ENCODE results near the gene NEURL1.

Gene NEURL1, protein sequence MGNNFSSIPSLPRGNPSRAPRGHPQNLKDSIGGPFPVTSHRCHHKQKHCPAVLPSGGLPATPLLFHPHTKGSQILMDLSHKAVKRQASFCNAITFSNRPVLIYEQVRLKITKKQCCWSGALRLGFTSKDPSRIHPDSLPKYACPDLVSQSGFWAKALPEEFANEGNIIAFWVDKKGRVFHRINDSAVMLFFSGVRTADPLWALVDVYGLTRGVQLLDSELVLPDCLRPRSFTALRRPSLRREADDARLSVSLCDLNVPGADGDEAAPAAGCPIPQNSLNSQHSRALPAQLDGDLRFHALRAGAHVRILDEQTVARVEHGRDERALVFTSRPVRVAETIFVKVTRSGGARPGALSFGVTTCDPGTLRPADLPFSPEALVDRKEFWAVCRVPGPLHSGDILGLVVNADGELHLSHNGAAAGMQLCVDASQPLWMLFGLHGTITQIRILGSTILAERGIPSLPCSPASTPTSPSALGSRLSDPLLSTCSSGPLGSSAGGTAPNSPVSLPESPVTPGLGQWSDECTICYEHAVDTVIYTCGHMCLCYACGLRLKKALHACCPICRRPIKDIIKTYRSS

DNA sequence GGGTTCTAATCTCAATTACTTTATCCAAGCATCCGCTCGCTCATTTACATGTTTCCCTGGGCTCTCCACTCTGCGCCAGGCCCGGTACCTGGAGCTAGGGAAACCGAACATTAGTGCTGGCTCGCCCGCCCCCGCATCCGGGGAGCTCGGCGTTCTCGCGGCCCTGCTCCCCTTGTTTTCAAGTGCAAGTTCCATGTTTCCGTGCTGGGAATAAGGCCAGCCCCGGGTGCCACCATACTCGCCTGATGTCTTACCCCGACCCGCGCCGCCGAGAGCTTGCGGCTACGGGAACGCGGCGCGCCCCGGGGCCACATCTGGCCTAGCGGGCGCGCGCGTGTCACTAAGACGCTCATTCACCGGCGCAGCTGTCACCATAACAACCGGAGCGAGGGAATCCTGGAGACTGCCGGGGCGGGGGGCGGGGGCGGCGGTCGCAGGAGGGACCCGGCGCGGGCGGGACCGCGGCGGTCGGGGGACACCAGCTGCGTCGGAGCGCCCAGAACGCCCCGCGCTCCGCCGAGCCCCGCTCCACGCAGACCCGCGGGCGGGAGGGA is at the start of gene NEURL1:
TSS of gene NEURL1 (plus strand) at position 344 of the 554 bp plus-strand sequence. CDS start 683 bp downstream, outside the sequence.
- DNase-seq (ENCODE audit: low read depth in 2 of 2), result no peak

DNA sequence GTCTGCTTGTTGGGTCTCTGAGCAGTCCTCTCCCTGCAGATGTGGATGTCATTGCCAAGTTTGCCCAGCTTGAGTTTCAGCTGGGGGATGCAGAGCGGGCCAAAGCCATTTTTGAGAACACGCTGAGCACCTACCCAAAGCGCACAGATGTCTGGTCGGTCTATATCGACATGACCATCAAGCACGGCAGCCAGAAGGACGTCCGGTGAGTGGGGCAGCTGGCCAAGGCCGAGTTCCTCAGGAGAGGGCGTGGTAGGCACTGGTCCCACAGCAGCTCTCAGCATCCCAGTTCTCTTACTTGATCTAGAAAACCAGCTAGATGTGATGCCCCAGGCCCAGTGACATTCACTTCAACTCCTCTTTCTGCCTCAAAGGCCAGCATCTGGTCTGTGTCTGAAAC is 49.0 kb upstream of the NEURL1 start:
- DNase-seq (ENCODE audit: low read depth in 2 of 2), result no peak

DNA sequence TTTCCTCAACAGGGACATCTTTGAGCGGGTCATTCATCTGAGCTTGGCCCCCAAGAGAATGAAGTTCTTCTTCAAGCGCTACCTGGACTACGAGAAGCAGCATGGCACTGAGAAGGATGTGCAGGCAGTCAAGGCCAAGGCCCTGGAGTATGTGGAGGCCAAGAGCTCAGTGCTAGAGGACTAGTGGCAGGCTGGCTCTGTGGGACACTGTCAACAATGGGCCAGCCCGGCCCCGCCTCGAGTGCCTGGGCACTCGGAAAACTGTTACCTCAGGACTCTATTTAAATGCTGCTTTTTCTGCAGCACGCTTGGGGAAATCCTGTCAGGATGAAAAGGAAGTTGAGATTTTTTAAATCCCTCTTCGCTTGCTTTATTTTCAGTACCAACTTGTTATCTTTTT is 48.1 kb upstream of the NEURL1 start:
- no peak for DNase-seq (ENCODE audit: low read depth in 2 of 2)

DNA sequence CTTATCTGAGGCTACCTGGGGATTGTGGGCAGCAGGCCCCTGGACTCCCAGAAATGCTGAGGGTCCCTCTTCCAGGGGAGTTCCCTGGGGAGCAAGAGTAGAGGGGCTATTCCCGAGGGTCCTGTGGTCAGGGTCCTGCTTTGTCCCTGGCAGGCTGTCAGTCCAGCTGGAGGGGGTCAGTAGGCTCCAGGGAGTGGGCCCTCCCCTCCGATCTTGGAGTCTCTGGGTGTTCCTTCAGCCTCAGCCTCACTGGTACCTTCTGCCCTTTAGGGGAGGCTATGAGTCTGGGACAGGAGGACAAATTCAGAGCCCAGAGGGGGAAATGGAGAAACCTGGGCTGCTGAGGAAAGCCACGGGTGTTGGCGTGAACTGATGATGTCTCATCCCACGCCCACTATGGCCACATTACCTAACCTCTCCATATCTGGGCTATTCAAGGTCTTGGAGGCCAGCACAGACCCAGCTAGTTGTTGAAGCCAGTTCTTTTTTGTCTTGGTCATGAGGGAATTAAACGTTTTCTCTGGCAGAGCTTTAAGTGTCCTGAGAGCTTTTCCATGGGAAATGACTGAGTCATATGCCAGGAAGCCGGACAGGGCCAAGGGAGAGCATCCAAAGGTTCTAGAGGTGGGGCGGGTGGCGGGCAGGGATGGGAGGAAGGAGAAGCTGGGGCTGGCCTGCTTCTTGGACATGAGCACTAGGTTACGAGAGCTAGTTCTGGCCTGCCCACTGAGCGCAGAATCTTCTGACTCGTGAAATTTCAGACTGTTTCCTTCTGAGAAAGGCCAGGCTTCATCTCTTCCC is 47.5 kb upstream of the NEURL1 start:
- DNase-seq (ENCODE audit: low read depth in 2 of 2), result no peak

DNA sequence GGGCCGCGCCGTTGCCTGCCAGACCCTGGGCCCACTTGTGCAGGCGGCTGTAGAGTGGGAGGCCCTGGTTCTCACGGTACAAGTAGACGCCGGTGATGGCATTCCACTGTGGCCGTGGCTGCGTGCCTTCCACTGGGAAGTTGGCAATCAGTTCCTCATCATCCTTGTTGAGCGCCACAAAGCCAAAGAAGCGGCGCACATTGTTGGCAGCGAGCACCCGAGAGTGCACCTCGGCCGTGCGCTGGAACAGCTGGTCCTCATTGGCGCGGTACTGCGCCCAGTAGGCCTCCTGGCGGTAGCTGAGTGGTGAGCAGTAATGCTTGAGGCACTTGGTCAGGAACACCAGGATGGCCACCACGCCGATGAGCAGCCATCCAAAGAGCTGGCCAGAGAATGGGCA is 46.3 kb upstream of the NEURL1 start:
- no peak for DNase-seq (ENCODE audit: low read depth in 2 of 2)

DNA sequence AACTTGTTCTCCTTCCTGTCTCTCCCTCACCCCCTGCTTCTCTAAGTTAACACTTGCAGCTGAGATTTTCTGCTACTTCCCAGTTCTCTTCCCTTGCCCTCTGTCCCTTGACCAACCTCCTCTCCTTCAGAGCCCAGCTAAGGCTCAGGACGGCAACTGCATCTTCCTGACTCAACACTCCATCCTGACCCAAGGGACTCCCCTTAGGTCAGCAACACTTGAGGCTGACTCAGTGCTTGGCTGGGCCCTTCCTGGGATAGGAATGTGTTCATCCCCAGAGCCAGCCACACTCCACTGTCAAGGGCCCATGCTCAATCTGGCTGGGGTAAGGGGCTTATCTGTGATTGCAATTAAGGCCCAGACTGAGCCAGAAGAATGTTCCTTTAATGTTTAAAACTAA is 44.8 kb upstream of the NEURL1 start:
- no peak for DNase-seq (ENCODE audit: low read depth in 2 of 2)

DNA sequence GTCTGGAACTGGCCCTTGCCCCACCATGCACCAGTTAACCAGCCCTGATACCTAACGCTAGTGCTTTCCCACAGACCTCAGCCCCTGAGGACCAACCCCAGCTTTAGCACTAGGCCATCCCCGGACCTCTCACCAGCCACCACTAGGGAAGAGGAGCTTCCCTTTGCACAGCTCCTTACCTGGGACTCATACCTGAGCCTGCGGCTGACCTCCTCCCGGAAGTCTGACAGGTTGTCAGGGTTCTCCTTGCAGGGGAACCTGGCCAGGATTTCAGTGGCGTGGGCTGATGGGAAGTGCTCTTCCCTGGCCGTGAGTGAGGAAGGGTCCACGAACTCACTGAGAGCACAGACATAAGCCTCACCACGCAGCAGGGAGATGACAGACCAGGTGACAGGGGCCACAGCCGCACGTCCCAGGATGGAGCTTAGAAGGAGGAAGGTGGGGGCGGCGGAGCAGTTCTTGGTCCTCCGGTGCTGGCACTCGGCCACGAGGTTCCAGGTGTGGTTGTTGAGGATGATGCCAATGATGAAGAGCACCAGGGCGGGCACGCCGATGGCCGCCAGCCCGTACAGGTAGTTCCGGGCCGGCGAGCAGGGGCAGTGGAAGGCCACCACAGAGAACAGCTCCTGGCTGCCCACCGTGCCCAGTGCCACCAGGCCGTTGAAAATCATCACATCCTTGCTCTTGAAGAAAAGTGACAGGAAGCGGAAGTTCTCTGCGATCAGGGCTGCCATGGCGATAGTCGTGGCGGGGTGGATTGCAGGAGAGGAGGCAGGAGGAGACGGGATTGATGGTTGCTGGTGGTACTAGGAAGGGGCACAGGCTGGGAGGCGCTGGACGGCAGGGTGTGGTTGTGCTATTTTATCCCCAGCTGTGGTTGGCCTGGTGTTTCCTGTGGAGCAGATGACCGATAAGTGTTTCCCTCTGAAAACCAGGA is 44.0 kb upstream of the NEURL1 start:
- DNase-seq (ENCODE audit: low read depth in 2 of 2), result no peak

DNA sequence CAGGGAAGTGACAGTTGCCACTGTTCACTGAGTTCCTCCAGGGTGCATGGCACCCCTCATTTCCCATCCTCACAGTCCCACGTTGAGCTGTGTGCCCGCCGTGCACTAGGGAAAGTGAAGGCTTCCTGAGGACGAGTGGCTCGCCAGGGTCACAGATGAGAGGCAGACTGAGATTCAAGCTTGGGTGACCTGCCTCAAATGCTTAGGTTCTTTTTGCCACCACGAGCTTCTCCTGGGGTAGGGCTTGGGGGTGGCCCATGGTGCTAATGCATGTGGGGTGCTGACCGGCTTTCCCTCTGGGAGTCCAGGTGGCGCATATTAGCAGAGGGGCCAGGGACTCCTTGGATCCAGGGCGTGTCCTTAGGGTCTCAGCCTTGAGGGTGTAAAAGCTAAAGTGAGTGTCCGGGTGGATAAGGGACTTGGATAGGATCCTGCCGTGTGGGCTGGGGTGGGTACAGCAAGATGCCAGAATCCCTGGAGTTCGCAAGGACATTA is 43.3 kb upstream of the NEURL1 start:
- DNase-seq (ENCODE audit: low read depth in 2 of 2), result no peak

DNA sequence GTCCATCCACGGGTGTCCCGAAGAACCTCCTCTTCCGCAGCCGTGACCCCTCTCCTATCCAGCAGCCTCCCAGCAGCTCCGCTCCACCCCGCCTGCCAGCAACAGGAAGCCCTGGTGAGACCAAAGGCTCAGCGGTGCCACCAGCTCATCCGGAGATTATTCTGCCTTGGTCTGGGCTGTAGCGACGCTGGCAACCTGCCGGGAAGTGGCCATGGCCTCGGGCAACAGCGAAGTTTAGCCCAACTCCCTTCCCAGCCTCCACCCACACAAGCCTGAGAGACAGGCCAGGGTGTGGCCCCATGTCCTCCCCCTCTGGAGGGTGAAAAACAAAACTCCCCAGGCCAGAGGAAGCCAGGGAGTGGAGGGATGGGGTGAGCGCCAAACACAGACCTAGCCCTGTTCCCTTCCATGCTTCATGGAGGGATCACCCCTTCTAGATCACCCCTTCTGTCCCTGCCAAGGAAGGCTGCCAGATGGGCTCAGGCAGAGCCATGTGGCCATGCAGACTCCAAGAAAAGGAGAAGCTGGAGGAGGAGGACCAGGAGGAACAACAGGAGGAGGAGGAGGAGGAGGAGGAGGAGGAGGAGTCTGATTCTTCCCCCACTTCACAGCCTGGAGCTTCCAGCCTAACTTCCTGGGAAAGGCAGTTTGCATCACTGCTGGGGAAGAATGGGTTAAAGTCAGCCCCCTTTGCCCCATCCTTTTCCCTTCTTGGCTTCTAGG is 42.3 kb upstream of the NEURL1 start:
- peak in 1 of 2 experiments; percentile 22 for DNase-seq (ENCODE audit: low read depth in 2 of 2)

DNA sequence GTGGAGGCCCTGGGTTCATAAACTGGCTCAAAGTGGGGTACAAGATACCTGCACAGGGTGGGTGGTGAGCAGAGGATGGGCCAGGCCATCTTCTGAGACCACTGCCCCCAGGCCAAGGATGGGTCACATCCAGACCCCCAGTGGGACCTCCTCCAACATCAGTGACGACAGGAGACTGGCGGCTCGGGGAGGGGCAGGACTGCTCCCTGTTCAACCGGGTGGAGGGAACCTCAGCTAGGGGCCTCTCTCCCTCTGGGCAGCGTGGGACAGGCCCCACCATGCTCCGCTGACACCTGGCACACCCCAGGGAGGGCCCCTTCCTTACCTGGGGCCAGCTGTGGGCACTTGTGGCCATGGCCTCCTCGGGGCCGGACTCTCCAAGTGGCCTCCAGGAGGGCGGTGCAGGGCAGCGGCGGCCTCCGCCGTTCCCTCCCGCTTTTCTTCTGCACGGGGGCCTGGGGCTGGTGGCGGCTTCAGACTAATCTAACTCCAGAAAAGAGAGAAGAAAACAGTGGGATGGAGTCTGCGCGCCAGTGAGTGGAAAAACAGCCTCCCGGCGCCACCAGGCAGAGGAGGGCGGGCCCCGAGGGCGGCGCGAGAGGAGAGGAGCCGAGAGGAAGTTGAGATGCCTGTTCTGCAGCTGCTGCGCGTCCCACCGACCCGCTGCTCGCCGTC is 41.5 kb upstream of the NEURL1 start, which contains the start of gene CALHM2:
TSS of gene CALHM2 (minus strand) at position 540 of the 675 bp plus-strand sequence. CDS start 2,429 bp downstream, outside the sequence.
- DNase-seq (ENCODE audit: low read depth in 2 of 2), result peak; percentile 36 to 61

DNA sequence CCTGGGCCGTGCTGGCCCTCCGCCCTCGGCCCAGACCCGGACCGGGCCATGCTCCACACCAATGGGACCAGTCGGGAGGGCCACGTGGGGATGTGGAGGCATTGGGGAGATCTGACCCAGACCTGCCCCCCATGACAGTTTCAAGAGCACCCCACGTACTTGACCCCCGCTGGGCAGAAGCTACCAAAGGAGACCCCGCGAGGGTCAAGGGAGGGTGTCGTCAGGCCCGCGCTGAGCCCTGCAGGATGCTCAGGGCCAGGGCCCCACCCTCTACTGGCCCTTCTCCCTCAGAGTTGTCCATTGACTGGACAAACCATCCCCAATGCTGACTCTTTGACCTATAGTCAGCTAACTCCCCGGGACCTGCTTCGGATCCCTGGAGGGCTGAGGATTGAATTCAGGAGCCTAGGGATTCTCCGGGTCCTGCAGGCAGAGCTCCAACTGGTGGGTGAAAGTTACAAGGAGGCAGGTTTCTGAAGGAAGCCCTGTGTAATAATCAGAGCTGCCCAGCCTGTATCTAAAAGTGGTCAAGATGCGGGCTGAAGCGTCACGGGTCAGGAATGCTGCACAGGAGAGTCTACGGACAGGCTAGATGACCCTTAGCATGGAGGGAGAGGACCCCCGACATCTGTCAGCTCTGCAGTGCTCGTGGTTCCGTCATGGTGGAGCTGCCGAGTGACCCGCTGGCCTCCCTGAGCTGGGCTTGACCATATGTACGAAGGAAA is 40.8 kb upstream of the NEURL1 start:
- DNase-seq (ENCODE audit: low read depth in 2 of 2), result no peak

DNA sequence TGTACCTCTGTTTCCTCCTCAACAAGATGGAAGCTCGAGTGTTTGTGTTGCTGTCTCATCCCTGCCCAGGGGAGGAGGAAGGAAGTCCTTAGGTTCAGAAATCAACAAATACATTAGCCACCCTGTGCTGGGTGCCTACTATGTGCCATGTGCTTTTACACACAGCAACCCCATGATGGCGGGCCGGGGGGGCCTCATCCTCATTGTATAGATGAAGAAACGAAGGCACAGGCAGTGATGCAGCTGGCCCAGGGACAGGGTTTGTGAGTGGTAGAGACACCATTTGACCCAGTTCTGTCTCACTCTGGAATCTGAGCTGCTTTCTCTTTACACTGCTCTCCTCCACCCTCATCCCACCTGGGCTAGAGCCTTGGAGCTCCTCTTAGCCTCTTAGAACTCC is 39.5 kb upstream of the NEURL1 start:
- DNase-seq (ENCODE audit: low read depth in 2 of 2), result no peak

DNA sequence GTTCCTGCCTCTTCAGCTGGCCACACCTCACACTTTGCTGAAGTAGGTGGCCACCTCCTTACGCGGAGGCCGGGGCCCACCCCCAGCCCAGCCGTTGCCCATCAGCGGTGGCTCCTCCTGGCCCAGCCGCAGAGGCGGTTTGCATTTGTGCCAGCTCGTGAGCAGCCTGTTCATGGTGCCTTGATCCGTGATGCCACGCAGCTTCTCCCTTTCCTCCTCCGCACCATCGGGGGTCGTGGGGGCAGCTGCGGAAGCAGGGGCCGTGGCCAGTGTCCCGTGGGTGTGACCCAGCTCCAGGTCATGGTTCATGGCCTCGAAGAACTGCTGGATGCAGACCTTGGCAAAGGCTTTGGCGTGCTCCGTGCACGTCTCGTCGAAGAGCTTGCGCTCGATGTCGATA is 38.3 kb upstream of the NEURL1 start:
- DNase-seq (ENCODE audit: low read depth in 2 of 2), result no peak

DNA sequence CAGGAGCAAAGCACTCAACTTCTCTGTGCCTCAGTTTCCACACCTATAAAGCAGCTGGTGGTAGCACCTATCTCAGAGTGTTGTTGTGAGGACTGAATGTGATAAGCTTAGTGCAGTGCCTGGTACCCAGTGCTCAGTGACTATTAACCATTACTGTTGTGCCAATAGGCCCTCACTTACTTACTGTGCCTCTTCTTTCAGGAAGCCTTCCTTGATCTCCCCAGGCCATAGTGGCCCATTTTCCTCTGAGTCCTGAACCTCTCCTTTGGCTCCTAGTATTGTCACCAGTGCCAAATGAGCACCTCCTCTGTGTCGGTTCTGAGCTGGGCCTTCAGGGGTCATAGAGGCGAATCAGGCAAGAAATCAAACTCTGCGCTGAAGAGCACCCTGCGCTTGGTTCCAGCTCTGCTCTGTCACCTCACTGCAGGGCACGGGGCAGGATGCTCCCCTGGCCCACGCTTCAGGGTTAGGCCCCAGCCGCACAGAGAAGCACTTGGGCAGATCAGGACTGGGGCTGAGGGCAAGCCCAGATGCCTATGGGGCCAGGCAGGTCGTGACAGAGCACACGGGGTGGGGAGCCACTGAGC is 37.3 kb upstream of the NEURL1 start:
- no peak for DNase-seq (ENCODE audit: low read depth in 2 of 2)

DNA sequence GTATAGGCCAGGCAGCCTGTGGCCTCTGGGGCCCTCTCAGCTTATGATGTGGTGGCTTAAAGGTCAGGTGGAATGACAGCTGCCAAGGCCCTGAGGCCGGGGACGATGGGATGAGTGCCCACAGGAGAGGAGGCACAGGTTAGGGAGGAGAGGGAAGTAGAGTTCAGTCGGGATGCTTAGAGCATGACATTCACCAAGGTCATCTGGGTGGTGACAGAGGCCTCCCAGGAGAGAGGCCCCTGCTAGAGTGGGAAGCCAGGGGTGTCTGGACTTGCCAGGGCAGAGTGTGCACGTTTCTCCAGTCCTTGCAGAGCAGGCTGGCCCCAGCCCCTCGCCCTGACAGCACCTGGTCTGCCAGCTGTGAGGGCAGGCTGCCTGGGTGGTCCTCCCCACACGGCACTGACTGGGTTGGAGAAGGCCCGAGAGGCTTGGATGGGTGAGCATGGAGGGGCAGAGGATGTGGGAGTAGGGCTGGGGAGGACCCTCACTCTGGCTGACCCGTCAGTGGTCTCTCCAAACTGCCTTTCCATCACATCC is 36.3 kb upstream of the NEURL1 start:
- no peak for DNase-seq (ENCODE audit: low read depth in 2 of 2)

DNA sequence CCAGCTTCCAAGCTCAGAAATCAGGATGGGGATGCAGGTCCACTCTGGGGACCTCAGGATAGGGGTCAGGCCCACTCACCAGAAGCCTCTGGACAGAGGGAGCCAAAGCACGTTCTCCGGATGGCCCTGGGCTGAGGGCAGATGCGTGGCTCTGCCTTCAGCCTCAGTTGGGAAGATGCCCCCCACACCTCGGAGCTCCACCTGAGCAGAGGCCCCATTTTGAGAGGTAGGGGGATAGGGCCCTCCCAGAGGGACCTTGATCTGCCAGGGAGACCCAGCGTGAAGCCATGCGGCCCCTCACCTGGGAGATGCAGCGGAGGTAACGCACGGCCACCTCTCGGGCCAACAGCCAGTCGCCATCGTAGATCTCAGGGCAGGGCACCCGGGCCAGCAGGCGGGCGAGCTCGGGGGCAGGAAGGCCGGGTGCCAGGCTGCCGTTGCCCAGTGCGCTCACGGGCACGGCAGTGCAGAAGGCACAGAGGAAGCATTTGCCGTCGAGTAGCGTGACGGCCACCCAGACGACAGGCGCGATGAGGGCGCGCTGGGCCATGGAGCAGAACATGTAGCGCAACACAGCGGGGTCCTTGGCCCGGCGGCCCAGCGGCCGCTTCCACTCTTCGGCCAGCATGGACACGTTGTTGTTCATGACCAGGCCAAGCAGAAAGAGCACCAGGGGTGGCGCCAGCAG is 35.5 kb upstream of the NEURL1 start:
- DNase-seq (ENCODE audit: low read depth in 2 of 2), result no peak

DNA sequence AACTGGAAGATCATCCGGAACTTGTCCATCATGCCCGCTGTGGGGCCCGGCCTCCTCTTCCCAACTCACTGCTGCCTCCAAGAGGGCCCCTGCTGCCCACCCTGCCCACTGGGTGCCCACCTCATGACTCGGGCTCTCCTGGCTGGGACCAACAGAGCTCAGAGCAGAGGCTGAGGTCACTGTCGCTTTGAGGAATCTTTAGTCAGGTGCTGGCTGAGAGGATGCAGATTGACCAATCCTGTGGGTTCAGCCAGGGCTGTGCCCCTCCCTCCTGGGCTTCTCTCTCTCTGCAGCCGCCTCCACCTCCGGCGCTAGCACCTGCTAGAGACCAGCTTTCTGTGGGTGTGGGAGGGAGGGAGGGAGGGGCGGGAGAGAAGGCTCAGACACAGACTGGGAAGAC is 34.8 kb upstream of the NEURL1 start, which contains the start of gene CALHM1:
TSS of gene CALHM1 (minus strand) at position 181 of the 400 bp plus-strand sequence. CDS start at position 32, 149 bp downstream.
- no peak for DNase-seq (ENCODE audit: low read depth in 2 of 2)

DNA sequence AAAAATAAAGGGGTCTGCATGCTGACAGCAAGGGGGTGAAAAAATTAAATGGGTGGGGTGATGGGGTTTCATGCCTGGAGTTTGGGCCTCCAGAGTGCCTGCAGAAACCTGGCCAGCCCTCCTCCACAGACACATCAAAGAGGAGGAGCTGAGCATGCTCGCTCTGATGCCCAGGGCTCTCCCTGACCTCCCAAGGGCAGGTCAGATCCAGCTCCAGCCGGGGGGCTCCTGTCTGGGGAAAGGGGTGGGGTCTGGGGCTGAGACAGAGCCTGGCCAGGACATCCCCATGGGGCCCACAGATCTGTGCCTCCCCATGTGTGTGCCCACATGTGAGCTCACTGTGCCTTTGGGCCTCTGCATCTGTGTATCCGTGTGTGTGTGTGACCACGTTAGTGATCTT is 33.9 kb upstream of the NEURL1 start:
- no peak for DNase-seq (ENCODE audit: low read depth in 2 of 2)
